H9 (cell line): ENCODE data around the gene FHIT. TPM values are rescaled to one million over a fixed set of nuclear protein-coding genes. Genes with fewer than 3 reads are reported as not detected.

ENCODE experiments used
- DNase-seq: peaks from one replicate; pipeline ENCODE4 v3.0.0-alpha.2; 2017
- H2AFZ ChIP-seq: one replicate; pipeline ENCODE4 v1.6.1; 2013; ENCODE audit warnings: mild to moderate bottlenecking, low read length, control low read depth, moderate library complexity
- H2AK5ac ChIP-seq: 2 replicates; pipeline ENCODE4 v1.6.1; 2013; ENCODE audit warnings: low read length, control low read depth, mixed read lengths; ENCODE audit not compliant: insufficient read length
- H2BK120ac ChIP-seq: one replicate; pipeline ENCODE4 v1.6.1; 2013; ENCODE audit warnings: low read depth, mild to moderate bottlenecking, low read length, control low read depth, inconsistent platforms; ENCODE audit not compliant: poor library complexity, severe bottlenecking
- H2BK12ac ChIP-seq: 2 replicates; pipeline ENCODE4 v1.6.1; 2013; ENCODE audit warnings: low read length, control low read depth, mixed read lengths, low read depth; ENCODE audit not compliant: insufficient read length
- H2BK15ac ChIP-seq: 2 replicates; pipeline ENCODE4 v1.6.1; 2013; ENCODE audit warnings: low read depth, low read length, control low read depth
- H2BK20ac ChIP-seq: one replicate; pipeline ENCODE4 v1.6.1; 2013; ENCODE audit warnings: low read depth, mild to moderate bottlenecking, low read length, control low read depth, inconsistent platforms; ENCODE audit not compliant: poor library complexity, severe bottlenecking
- H2BK5ac ChIP-seq: 2 replicates; pipeline ENCODE4 v1.6.1; 2013; ENCODE audit warnings: low read length, control low read depth, mixed read lengths; ENCODE audit not compliant: insufficient read length
- H3K14ac ChIP-seq: 2 replicates; pipeline ENCODE4 v1.6.1; 2013; ENCODE audit warnings: low read length, control low read depth; ENCODE audit not compliant: insufficient read depth
- H3K18ac ChIP-seq: 2 replicates; pipeline ENCODE4 v1.6.1; 2013; ENCODE audit warnings: low read depth, mild to moderate bottlenecking, mixed read lengths, low read length, control low read depth; ENCODE audit not compliant: insufficient read length
- H3K23ac ChIP-seq: 2 replicates; pipeline ENCODE4 v1.6.1; 2013; ENCODE audit warnings: low read length, control low read depth, mixed read lengths, low read depth; ENCODE audit not compliant: insufficient read length
- H3K23me2 ChIP-seq: 2 replicates; pipeline ENCODE4 v1.6.1; 2013; ENCODE audit warnings: low read depth, mild to moderate bottlenecking, mixed read lengths, low read length, control low read depth; ENCODE audit not compliant: insufficient read length, poor library complexity, severe bottlenecking
- H3K27ac ChIP-seq: 2 replicates; pipeline ENCODE4 v1.5.1; 2013; ENCODE audit warnings: low read length, control low read depth, mixed read lengths, low read depth; ENCODE audit not compliant: insufficient read length
- H3K27me3 ChIP-seq: 2 replicates; pipeline ENCODE4 v1.6.1; 2013; ENCODE audit warnings: low read length, control low read depth, inconsistent platforms; ENCODE audit not compliant: insufficient read depth
- H3K4ac ChIP-seq: 2 replicates; pipeline ENCODE4 v1.6.1; 2013; ENCODE audit warnings: low read depth, mild to moderate bottlenecking, control low read depth, inconsistent platforms, low read length, moderate library complexity
- H3K4me1 ChIP-seq: 2 replicates; pipeline ENCODE4 v1.6.1; 2013; ENCODE audit warnings: low read length, control low read depth, inconsistent platforms; ENCODE audit not compliant: insufficient read depth
- H3K4me2 ChIP-seq: 2 replicates; pipeline ENCODE4 v1.6.1; 2013; ENCODE audit warnings: low read length, control low read depth, mixed read lengths; ENCODE audit not compliant: insufficient read length, insufficient read depth
- H3K56ac ChIP-seq: 2 replicates; pipeline ENCODE4 v1.6.1; 2013; ENCODE audit warnings: low read depth, mild to moderate bottlenecking, mixed read lengths, low read length, control low read depth; ENCODE audit not compliant: insufficient read length
- H3K79me1 ChIP-seq: 2 replicates; pipeline ENCODE4 v1.6.1; 2013; ENCODE audit warnings: low read depth, mild to moderate bottlenecking, moderate library complexity, low read length, control low read depth, inconsistent platforms; ENCODE audit not compliant: insufficient read depth, poor library complexity, severe bottlenecking
- H3K79me2 ChIP-seq: 2 replicates; pipeline ENCODE4 v1.6.1; 2013; ENCODE audit warnings: low read length, control low read depth, inconsistent platforms; ENCODE audit not compliant: insufficient read depth
- H3K9ac ChIP-seq: 2 replicates; pipeline ENCODE4 v1.6.1; 2013; ENCODE audit warnings: low read length, control low read depth, mixed read lengths; ENCODE audit not compliant: insufficient read length; ENCODE audit errors: extremely low read depth
- H3K9me3 ChIP-seq: one replicate; pipeline ENCODE4 v1.6.1; 2013; ENCODE audit warnings: low read depth, low read length, inconsistent platforms; ENCODE audit not compliant: control insufficient read depth
- H3T11ph ChIP-seq: one replicate; pipeline ENCODE4 v1.6.1; 2013; ENCODE audit warnings: mild to moderate bottlenecking, low read length, control low read depth, inconsistent platforms
- H4K20me1 ChIP-seq: one replicate; pipeline ENCODE4 v1.6.1; 2013; ENCODE audit not compliant: control insufficient read depth, insufficient read length, insufficient read depth
- H4K5ac ChIP-seq: 2 replicates; pipeline ENCODE4 v1.6.1; 2013; ENCODE audit warnings: low read depth, mild to moderate bottlenecking, mixed read lengths, low read length, control low read depth; ENCODE audit not compliant: insufficient read length
- H4K8ac ChIP-seq: replicated peaks from 2 replicates; pipeline ENCODE4 v1.6.1; 2013; ENCODE audit warnings: low read length, control low read depth, mixed read lengths, low read depth; ENCODE audit not compliant: insufficient read length
- H4K91ac ChIP-seq: 2 replicates; pipeline ENCODE4 v1.6.1; 2013; ENCODE audit warnings: low read depth, mild to moderate bottlenecking, moderate library complexity, mixed read lengths, low read length, control low read depth; ENCODE audit not compliant: insufficient read length
- H3K27ac Mint-ChIP-seq, 3 experiments: 2 replicates in 2 of 3; 3 replicates in 1 of 3; pipeline ENCODE4 v1.8.0; 2020 to 2021; ENCODE audit warnings: mixed read lengths in 3 of 3, mild to moderate bottlenecking in 1 of 3, moderate library complexity in 1 of 3
- H3K27me3 Mint-ChIP-seq: 2 replicates; pipeline ENCODE4 v1.8.0; 2021; ENCODE audit warnings: low read depth, mild to moderate bottlenecking, moderate library complexity, mixed read lengths
- H3K36me3 Mint-ChIP-seq, 3 experiments: 2 replicates in 2 of 3; 3 replicates in 1 of 3; pipeline ENCODE4 v1.8.0; 2020 to 2021; ENCODE audit warnings: low read depth in 3 of 3, mixed read lengths in 3 of 3; ENCODE audit not compliant: insufficient read depth in 1 of 3
- H3K4me1 Mint-ChIP-seq, 2 experiments: 2 replicates each; pipeline ENCODE4 v1.8.0; 2020; ENCODE audit warnings: mixed read lengths in 2 of 2
- H3K4me3 Mint-ChIP-seq, 2 experiments: 2 replicates in 1 of 2; 3 replicates in 1 of 2; pipeline ENCODE4 v1.8.0; 2020 to 2021; ENCODE audit warnings: mild to moderate bottlenecking in 2 of 2, mixed read lengths in 2 of 2, moderate library complexity in 1 of 2
- H3K9me3 Mint-ChIP-seq, 2 experiments: 2 replicates in 1 of 2; 3 replicates in 1 of 2; pipeline ENCODE4 v1.8.0; 2020; ENCODE audit warnings: mild to moderate bottlenecking in 2 of 2, mixed read lengths in 2 of 2, moderate library complexity in 1 of 2
- WGBS: extraction: QIAGEN DNeasy Blood & Tissue Kit; methylation state at CpG from one replicate; pipeline ENCODE4 v1.1.7; 2013; ENCODE audit warnings: missing lambda C conversion rate, low lambda C conversion rate, mixed read lengths; ENCODE audit not compliant: insufficient read length; ENCODE audit errors: extremely low coverage; 5-methylcytosine and 5-hydroxymethylcytosine counted together
- total RNA-seq: library from RNA; stranded (reverse); gene quantifications from 2 replicates; pipeline ENCODE4 v1.2.1, GENCODE V29; 2021
- TF ChIP-seq, protein P1 (sequence below): fragments of 200-600 bp; sonication (generic); conservative IDR thresholded peaks from 3 replicates; pipeline ENCODE4 v1.8.0; 2021; ENCODE audit warnings: antibody characterized with exemption, mild to moderate bottlenecking

Gene FHIT
- total RNA-seq, 1 experiment from 2014 or later = 3.0 TPM

- H2BK15ac ChIP-seq = no peak overlapping the region
- H3K4me1 Mint-ChIP-seq = no peaks in the 10 kb centered on the region
- WGBS = no CpG with 5 or more reads among the region's 2 CpGs
Observed at GRCh38 chr3:60383345-60383744, 867.9 kb downstream of the FHIT start.

More at GRCh38 chr3:60383345-60383744, 867.9 kb downstream of the FHIT start:
- Histone ChIP-seq H3K79me2 (no peaks in the 10 kb centered on the region), H2BK20ac (no peak overlapping the region), H4K8ac (no peak overlapping the region), H3K56ac (no peak overlapping the region), H3K23ac (no peak overlapping the region), H4K5ac (no peak overlapping the region), H3K4me1 (no peaks in the 10 kb centered on the region), H2BK5ac (no peak overlapping the region), H3K4me2 (no peak overlapping the region), H3K18ac (no peak overlapping the region), H3T11ph (no peak overlapping the region), H3K79me1 (no peaks in the 10 kb centered on the region), H3K9me3 (no peaks in the 10 kb centered on the region), H3K9ac (no peak overlapping the region), H2AK5ac (no peak overlapping the region), H3K27ac (no peak overlapping the region), H2BK120ac (no peak overlapping the region), H3K23me2 (no peaks in the 10 kb centered on the region), H3K14ac (no peak overlapping the region), H3K4ac (no peak overlapping the region), H2BK12ac (no peak overlapping the region), H4K20me1 (no peaks in the 10 kb centered on the region), H2AFZ (no peak overlapping the region), H4K91ac (no peak overlapping the region), H3K27me3 (no peaks in the 10 kb centered on the region)
- Mint-ChIP-seq H3K9me3 (no peaks in the 10 kb centered on the region), H3K27ac (no peak overlapping the region), H3K27me3 (no peaks in the 10 kb centered on the region), H3K4me3 (no peak overlapping the region), H3K36me3 (no peaks in the 10 kb centered on the region; a peak in 1 of 7 replicates)
- TF ChIP-seq, protein P1, sequence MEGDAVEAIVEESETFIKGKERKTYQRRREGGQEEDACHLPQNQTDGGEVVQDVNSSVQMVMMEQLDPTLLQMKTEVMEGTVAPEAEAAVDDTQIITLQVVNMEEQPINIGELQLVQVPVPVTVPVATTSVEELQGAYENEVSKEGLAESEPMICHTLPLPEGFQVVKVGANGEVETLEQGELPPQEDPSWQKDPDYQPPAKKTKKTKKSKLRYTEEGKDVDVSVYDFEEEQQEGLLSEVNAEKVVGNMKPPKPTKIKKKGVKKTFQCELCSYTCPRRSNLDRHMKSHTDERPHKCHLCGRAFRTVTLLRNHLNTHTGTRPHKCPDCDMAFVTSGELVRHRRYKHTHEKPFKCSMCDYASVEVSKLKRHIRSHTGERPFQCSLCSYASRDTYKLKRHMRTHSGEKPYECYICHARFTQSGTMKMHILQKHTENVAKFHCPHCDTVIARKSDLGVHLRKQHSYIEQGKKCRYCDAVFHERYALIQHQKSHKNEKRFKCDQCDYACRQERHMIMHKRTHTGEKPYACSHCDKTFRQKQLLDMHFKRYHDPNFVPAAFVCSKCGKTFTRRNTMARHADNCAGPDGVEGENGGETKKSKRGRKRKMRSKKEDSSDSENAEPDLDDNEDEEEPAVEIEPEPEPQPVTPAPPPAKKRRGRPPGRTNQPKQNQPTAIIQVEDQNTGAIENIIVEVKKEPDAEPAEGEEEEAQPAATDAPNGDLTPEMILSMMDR = no peak
- no peak for DNase-seq
